ENCODE data around the gene FGFBP2.

The FGFBP2 gene

DNA sequence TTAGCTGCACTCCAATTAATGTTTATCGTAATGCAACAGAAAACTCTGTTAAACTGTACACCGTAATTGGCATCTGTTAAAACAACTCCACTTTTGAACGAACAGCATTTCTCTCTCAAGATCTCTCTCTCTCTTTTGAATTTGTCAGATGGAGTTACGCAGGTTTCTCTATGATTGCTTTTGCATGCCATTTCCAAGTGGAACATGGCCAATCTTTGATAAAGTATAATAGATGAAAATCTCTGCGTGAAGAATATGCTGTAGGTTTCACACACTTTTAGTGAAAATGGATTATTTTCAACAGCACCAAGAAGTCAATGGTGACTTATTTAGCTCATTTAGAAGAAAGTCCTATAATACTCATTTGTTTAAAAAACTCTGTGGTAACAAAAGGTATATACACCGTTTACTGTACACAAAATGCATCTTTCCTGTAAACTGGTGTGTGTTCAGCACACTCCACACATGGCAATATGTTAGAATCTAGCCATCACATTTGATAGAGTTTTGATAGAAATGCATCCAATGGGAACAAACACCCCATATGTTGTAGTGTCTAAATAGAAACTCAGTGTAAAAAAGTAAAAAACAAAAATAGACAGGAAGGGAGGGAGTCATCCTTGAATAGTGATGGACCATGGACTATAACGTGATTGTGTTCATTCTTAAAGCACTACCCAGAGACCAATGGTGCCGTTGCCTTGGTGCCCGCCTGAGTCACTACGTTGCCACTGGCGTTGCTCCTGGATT, 5.8 kb upstream of the FGFBP2 start:
- no peak overlapping the region for H2AFZ ChIP-seq (ENCODE audit: low read length)
- H3K4me1 ChIP-seq (ENCODE audit: insufficient read depth, low read length, poor library complexity, severe bottlenecking), result peaks cover under 1% of the 10 kb centered on the region
- H3K4me2 ChIP-seq (ENCODE audit: low read depth, low read length, poor library complexity, severe bottlenecking), result no peak overlapping the region
- no peaks in the 10 kb centered on the region for H3K79me2 ChIP-seq (ENCODE audit: insufficient read depth, low read length)
- no peaks in the 10 kb centered on the region for H3K9me3 ChIP-seq (ENCODE audit: insufficient read depth, low read depth, low read length)
- H3K27me3 ChIP-seq (ENCODE audit: insufficient read depth, low read length, poor library complexity, severe bottlenecking), result no peaks in the 10 kb centered on the region
- TF ChIP-seq, protein P1, sequence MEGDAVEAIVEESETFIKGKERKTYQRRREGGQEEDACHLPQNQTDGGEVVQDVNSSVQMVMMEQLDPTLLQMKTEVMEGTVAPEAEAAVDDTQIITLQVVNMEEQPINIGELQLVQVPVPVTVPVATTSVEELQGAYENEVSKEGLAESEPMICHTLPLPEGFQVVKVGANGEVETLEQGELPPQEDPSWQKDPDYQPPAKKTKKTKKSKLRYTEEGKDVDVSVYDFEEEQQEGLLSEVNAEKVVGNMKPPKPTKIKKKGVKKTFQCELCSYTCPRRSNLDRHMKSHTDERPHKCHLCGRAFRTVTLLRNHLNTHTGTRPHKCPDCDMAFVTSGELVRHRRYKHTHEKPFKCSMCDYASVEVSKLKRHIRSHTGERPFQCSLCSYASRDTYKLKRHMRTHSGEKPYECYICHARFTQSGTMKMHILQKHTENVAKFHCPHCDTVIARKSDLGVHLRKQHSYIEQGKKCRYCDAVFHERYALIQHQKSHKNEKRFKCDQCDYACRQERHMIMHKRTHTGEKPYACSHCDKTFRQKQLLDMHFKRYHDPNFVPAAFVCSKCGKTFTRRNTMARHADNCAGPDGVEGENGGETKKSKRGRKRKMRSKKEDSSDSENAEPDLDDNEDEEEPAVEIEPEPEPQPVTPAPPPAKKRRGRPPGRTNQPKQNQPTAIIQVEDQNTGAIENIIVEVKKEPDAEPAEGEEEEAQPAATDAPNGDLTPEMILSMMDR (conservative IDR thresholded peaks at IDR 0.05; ENCODE audit: low read length), result no peak
- TF ChIP-seq EZH2phosphoT487 (IDR thresholded peaks at IDR 0.05; ENCODE audit: borderline replicate concordance), result no peak
- no peaks in the 10 kb centered on the region for H3K9me2 ChIP-seq (replicated peaks; ENCODE audit: low read depth, low read length)
- no peak overlapping the region for H3K4me3 ChIP-seq (ENCODE audit: low read length, poor library complexity, severe bottlenecking)
- H3K9ac ChIP-seq (ENCODE audit: low read depth, low read length, poor library complexity, severe bottlenecking), result no peak overlapping the region
- no peaks in the 10 kb centered on the region for H3K36me3 ChIP-seq (ENCODE audit: insufficient read depth, low read length)
- H4K20me1 ChIP-seq (ENCODE audit: insufficient read depth, low read length, poor library complexity, severe bottlenecking), result no peaks in the 10 kb centered on the region
- H3F3A ChIP-seq (ENCODE audit: low read depth), result no peaks in the 10 kb centered on the region

DNA sequence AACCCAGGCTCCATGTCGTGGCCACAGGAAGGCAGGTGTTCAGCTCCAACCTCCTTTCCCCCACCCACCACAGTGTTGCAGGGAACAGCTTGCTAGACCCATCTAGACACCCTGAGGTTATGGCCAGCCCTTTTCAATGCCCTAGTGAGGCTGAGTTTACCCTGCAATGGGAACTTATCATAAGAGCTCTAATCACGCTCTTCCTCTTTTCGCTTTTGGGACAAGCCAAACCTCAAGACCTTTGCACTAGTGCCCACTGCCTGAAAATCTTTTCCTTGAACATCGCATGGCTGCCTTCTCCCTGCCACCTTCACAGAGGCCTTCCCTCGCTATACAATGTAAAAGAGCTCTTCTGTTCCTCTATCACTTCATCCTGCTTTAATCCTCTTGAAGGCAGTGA, 2.4 kb upstream of the FGFBP2 start:
- H3K79me2 ChIP-seq (ENCODE audit: insufficient read depth, low read length), result no peaks in the 10 kb centered on the region
- no peak for TF ChIP-seq EZH2phosphoT487 (IDR thresholded peaks at IDR 0.05; ENCODE audit: borderline replicate concordance)
- TF ChIP-seq, protein P1 (conservative IDR thresholded peaks at IDR 0.05; ENCODE audit: low read length), result no peak
- no peak overlapping the region for H3K4me2 ChIP-seq (ENCODE audit: low read depth, low read length, poor library complexity, severe bottlenecking)
- no peaks in the 10 kb centered on the region for H3K9me3 ChIP-seq (ENCODE audit: insufficient read depth, low read depth, low read length)
- H3K27me3 ChIP-seq (ENCODE audit: insufficient read depth, low read length, poor library complexity, severe bottlenecking), result no peaks in the 10 kb centered on the region
- no peaks in the 10 kb centered on the region for H3F3A ChIP-seq (ENCODE audit: low read depth)
- H3K9ac ChIP-seq (ENCODE audit: low read depth, low read length, poor library complexity, severe bottlenecking), result no peak overlapping the region
- H2AFZ ChIP-seq (ENCODE audit: low read length), result no peak overlapping the region
- H3K4me3 ChIP-seq (ENCODE audit: low read length, poor library complexity, severe bottlenecking), result no peak overlapping the region
- no peaks in the 10 kb centered on the region for H4K20me1 ChIP-seq (ENCODE audit: insufficient read depth, low read length, poor library complexity, severe bottlenecking)
- no peaks in the 10 kb centered on the region for H3K9me2 ChIP-seq (replicated peaks; ENCODE audit: low read depth, low read length)
- H3K36me3 ChIP-seq (ENCODE audit: insufficient read depth, low read length), result no peaks in the 10 kb centered on the region
- peaks cover 6% of the 10 kb centered on the region for H3K4me1 ChIP-seq (ENCODE audit: insufficient read depth, low read length, poor library complexity, severe bottlenecking)

DNA sequence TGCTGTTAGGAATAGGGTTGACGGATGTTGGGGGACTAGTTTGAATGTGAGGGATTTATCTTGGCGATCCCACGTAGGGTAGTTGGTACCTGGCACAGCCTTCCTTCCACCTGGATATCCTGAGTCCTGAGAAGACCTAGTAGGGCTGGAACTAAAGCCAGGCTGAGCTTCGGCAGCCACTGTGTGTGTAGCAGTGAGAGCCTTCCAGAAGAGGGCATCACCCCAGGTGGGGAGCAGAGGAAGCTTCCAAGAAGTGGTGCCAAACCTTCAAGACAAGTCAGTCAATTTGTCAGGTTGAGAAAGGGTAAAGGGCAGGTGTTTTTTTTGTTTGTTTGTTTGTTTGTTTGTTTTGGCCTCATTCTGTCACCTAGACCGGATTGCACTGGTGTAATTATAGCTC, 1.2 kb upstream of the FGFBP2 start:
- Histone ChIP-seq H3K79me2 (ENCODE audit: insufficient read depth, low read length) (no peaks in the 10 kb centered on the region), H3K9me3 (ENCODE audit: insufficient read depth, low read depth, low read length) (no peaks in the 10 kb centered on the region), H3F3A (ENCODE audit: low read depth) (no peaks in the 10 kb centered on the region), H4K20me1 (ENCODE audit: insufficient read depth, low read length, poor library complexity, severe bottlenecking) (no peaks in the 10 kb centered on the region), H3K36me3 (ENCODE audit: insufficient read depth, low read length) (no peaks in the 10 kb centered on the region), H3K9ac (ENCODE audit: low read depth, low read length, poor library complexity, severe bottlenecking) (no peak overlapping the region), H3K4me1 (ENCODE audit: insufficient read depth, low read length, poor library complexity, severe bottlenecking) (peaks cover 6% of the 10 kb centered on the region), H3K4me2 (ENCODE audit: low read depth, low read length, poor library complexity, severe bottlenecking) (no peak overlapping the region), H3K4me3 (ENCODE audit: low read length, poor library complexity, severe bottlenecking) (no peak overlapping the region), H3K27me3 (ENCODE audit: insufficient read depth, low read length, poor library complexity, severe bottlenecking) (no peaks in the 10 kb centered on the region), H2AFZ (ENCODE audit: low read length) (no peak overlapping the region), H3K9me2 (replicated peaks; ENCODE audit: low read depth, low read length) (no peaks in the 10 kb centered on the region)
- TF ChIP-seq, protein P1 (conservative IDR thresholded peaks at IDR 0.05; ENCODE audit: low read length), result peak; percentile 53
- no peak for TF ChIP-seq EZH2phosphoT487 (IDR thresholded peaks at IDR 0.05; ENCODE audit: borderline replicate concordance)

Data from Loucy (cell line).